GM23338 (cell line): ENCODE data around the gene SSBP2.

Experiments
- CREB1 ChIP-seq: fragments of 250-450 bp; sonication (Bioruptor Pico); IDR thresholded peaks from 2 replicates; pipeline ENCODE4 v1.5.0; 2020; ENCODE audit warnings: low read depth, mild to moderate bottlenecking, moderate library complexity
- CTCF ChIP-seq, 2 experiments: fragments of 200-600 bp in 1 of 2; sonication (generic) in 1 of 2; conservative IDR thresholded peaks; 2 replicates each; pipeline versions ENCODE4 v1.5.1 to v1.6.1; 2016 to 2017; ENCODE audit warnings: antibody characterized with exemption in 2 of 2, low read depth in 2 of 2, mild to moderate bottlenecking in 2 of 2, moderate library complexity in 1 of 2
- EZH2 ChIP-seq: fragments of 200-600 bp; sonication (generic); IDR thresholded peaks from one replicate; pipeline ENCODE4 v1.8.0; 2017; ENCODE audit warnings: antibody characterized with exemption, mild to moderate bottlenecking, low read depth; ENCODE audit not compliant: unreplicated experiment
- EZH2phosphoT487 ChIP-seq: fragments of 200-600 bp; sonication (generic); IDR thresholded peaks from one replicate; pipeline ENCODE4 v1.8.1; 2018; ENCODE audit warnings: antibody characterized with exemption; ENCODE audit not compliant: unreplicated experiment
- JUNB ChIP-seq: IDR thresholded peaks from one replicate; pipeline ENCODE4 v1.6.1; 2016; ENCODE audit warnings: antibody characterized with exemption; ENCODE audit not compliant: unreplicated experiment
- REST ChIP-seq: IDR thresholded peaks from one replicate; pipeline ENCODE4 v1.6.1; 2018; ENCODE audit warnings: antibody characterized with exemption; ENCODE audit not compliant: unreplicated experiment

- TF ChIP-seq REST (no peak), CTCF (conservative IDR thresholded peaks at IDR 0.05; ENCODE audit: low read depth in 2 of 2) (no peak), EZH2 (no peak), EZH2phosphoT487 (no peak), CREB1 (CRISPR knock-in tag) (no peak), JUNB (no peak)
These were observed 26.8 kb downstream of the SSBP2 start for GRCh38 chr5:81724108-81724507.
